GDM1 (cell line): ENCODE measurements around the gene INPP4B.

ENCODE experiments used
- DNase-seq: peaks from one replicate; lab custom pipeline; 2025; lab: John Stamatoyannopoulos, UW

The INPP4B gene

GRCh38 chr4:142128529-142128928, 717.6 kb downstream of the INPP4B start:
- DNase-seq, result no peak

GRCh38 chr4:142126890-142127497, 719.1 kb downstream of the INPP4B start:
- peak; percentile 50 for DNase-seq

DNA sequence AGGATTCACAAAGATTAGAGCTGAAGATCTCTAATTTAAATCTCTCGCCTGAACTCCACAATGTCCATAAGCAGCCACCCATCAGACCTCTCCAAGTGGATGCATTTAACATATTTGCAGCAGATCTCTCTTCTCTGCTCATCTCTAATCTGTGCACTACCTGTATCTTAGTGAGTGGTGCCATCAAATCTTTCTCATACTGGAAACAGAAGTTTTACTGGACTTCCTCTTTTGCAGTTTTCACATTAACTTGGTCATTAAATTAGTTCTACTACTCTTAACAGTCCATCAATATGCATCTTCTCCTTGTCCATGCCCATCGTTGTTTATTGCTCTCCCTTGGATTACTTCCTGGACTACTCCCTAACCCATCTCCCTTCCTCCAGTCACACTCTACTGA, 721.2 kb downstream of the INPP4B start:
- DNase-seq, result no peak

DNA sequence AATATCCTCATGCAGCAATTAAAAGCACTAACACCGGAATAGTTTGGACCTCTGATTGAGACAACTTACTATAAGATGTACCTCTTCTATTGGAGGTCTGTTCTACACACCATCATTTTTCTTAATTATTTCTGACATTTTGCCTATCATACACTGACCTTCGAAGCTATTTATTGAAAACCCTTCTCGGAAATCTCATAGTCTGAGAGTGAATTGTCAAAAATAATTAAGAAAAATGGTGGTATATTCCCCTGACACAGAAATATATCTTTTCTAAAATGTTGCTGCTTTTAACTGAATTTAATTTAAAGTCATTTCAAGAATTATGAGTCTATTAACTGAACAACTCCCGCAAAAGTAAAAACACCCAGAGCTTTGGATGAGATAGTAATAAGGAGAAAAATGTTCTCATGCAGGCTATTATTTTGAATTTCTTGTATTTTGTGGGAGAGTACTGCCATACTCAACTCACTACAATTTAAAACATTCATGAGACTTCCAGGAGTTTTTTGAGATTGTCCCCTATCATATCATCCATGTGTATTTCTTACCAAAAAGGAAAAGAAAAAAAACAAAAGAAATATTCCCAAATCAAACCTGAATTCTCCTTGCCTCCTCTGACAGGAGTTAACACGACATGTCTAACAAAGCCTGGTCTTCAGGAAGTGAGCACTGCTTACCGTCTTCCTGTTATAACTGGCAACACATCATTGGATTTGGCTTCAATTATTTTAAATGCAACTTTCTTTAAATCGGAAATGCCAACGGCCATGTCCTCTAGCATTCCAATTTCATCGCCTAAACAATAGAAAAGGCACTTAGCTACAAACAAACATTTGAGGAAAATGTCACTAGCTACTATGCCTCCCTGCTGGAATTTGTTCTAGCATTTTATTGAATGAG, 724.4 kb downstream of the INPP4B start:
- no peak for DNase-seq

GRCh38 chr4:142120921-142121320, 725.2 kb downstream of the INPP4B start:
- DNase-seq, result no peak

GRCh38 chr4:142112451-142112850, 733.6 kb downstream of the INPP4B start:
- no peak for DNase-seq

DNA sequence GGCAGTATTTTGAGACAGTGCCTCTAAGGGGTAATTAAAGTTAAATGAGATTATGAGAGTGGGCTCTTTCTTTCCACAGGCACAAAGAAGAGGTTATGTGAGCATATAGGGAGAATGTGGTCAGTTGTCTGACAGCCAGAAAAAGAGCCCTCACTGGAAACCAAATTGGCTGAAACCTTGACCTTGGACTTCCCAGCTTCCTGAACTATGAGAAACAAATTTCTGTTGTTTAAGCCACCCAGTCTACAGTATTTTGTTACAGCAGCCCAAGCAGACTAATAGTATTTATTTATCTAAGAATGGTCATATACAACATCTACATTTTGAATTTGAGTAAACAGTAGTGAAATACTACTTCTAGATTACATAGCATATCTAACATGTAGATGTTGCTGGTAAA, 736.0 kb downstream of the INPP4B start:
- no peak for DNase-seq

- peak; percentile 6 for DNase-seq
Observed at GRCh38 chr4:142104041-142104440, 742.1 kb downstream of the INPP4B start.

GRCh38 chr4:142101401-142101800, 744.7 kb downstream of the INPP4B start:
- no peak for DNase-seq

GRCh38 chr4:142100941-142101340, 745.2 kb downstream of the INPP4B start:
- DNase-seq, result no peak

GRCh38 chr4:142098900-142099545, 747.1 kb downstream of the INPP4B start:
- no peak for DNase-seq

GRCh38 chr4:142098380-142098779, 747.7 kb downstream of the INPP4B start:
- no peak for DNase-seq

GRCh38 chr4:142097015-142097414, 749.1 kb downstream of the INPP4B start:
- DNase-seq, result no peak

DNA sequence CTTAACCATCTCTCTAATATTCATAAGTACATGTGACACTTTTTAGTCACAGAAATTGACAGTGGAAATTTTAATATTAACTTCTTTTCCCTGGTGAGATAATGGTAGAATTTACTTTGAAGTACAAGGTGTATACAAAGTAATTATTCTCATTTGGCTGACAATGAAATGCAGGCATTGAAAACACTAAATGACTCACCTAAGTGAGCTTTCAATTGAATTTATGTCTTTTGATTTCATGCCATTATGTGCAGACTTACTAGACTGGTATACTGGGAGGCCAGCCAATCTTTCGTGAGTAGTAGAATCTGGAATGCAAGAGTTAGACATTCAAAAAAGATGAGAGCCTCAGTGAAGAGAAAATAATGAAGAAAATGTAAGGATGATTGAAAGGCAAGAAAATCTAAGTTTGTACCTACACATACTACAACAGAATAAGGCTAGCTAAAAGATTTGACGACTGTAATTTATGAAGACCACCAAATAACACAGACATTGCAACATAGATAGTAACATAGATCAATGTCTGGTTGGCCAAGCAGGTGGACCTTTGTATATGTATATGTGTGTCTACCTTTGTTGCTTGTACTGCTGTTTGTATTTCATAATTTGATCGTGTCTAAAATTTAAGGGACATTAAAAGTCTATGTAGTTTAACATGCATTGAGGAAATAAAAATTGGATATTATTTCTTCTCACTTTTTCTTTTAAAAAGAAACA, 750.1 kb downstream of the INPP4B start:
- DNase-seq, result no peak

- DNase-seq, result no peak
Observed at GRCh38 chr4:142092941-142093340, 753.2 kb downstream of the INPP4B start.

DNA sequence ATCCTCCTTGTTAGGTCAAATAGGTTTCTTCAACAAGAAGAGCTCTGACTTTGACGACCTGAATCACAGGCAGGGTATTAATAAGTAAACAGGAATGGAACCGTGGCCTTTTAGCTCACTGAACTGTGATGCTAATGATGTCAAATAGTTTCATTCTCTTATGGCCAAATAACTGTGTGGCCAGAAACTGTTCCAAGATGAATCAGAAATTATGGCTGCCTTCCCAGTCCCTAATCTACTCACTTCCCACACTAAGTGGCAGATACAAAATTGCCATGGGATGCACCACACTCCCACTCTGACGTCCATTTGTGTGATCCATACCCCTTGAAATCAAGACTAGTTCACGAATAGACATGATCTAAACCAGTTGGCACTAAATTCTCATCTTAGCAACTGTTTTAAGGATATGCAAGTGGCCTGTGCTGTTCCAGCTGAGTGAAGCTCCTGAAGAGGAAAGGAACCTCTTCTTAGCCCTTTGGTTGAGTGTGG, 754.4 kb downstream of the INPP4B start:
- DNase-seq, result no peak

DNA sequence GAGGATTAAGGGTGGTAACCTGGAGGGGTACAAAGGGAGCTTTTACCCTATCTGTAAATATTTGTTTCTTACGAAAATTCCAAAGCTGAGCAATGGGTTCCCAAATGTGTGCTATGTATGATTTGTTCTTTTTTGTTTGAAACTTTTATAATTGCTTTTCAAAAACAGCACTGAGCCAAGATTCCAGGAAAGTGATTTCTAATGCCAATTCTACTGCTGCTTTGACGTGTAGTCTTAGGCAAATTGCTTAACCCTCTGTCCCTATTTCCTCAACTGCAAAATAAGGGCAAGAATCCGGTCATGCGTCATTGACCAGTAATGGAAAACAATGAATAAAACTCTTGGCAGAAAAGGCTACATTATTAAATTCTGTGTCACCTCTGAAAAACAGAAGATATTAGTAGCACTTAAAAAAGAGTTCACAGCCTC, 755.0 kb downstream of the INPP4B start:
- no peak for DNase-seq

- DNase-seq, result no peak
Observed at GRCh38 chr4:142088906-142089305, 757.2 kb downstream of the INPP4B start.

- no peak for DNase-seq
Observed at GRCh38 chr4:142085513-142086292, 760.4 kb downstream of the INPP4B start.

GRCh38 chr4:142083264-142083663, 762.8 kb downstream of the INPP4B start:
- no peak for DNase-seq

- no peak for DNase-seq
Observed at GRCh38 chr4:142081025-142081424, 765.1 kb downstream of the INPP4B start.
